ENCODE data around the gene REEP3. TPM values are rescaled to one million over a fixed set of nuclear protein-coding genes. Genes with fewer than 3 reads are reported as not detected.

Gene REEP3
- total and polyA plus RNA-seq, 2 of the 8 experiments (the other 6 are each of a cell fraction or from before 2014, with no cell fraction given) = 5.8 to 31.5 TPM

GRCh38 chr10:63554657-63555056 is 33.5 kb downstream of the REEP3 start:
- no peak overlapping the region for H3K9ac ChIP-seq (replicated peaks in 1 of 4; ENCODE audit: extremely low read depth in 1 of 4, low read depth in 3 of 4, low read length in 3 of 4)
- no peak overlapping the region for H3K4me3 ChIP-seq (ENCODE audit: extremely low read depth in 1 of 4, insufficient read depth in 2 of 4, low read depth in 3 of 4, low read length in 4 of 4)
- H4K91ac ChIP-seq (replicated peaks; ENCODE audit: insufficient read length, low read length) = no peak overlapping the region

More at GRCh38 chr10:63554657-63555056, 33.5 kb downstream of the REEP3 start:
- no peaks in the 10 kb centered on the region for H3K36me3 ChIP-seq (ENCODE audit: control insufficient read depth in 2 of 4, insufficient read depth in 4 of 4, low read length in 3 of 4)
- H4K20me1 ChIP-seq (replicated peaks in 1 of 2; ENCODE audit: control insufficient read depth in 1 of 2, insufficient read depth in 2 of 2, low read length in 2 of 2) = peaks cover 0 to 3% of the 10 kb centered on the region in 2 experiments
- peaks cover 4% of the 10 kb centered on the region; the same call in 1 of the 2 replicates for H3K79me1 ChIP-seq (ENCODE audit: low read depth, low read length)
- no peak overlapping the region for H3K4ac ChIP-seq (replicated peaks; ENCODE audit: insufficient read length, low read depth, low read length)
- H3K27me3 ChIP-seq (replicated peaks in 1 of 4; ENCODE audit: control insufficient read depth in 3 of 4, extremely low read depth in 1 of 4, insufficient read depth in 3 of 4, low read length in 3 of 4) = no peaks in the 10 kb centered on the region
- H3K79me2 ChIP-seq (ENCODE audit: control insufficient read depth in 1 of 2, insufficient read depth in 2 of 2, low read length in 2 of 2) = peaks cover 0 to 63% of the 10 kb centered on the region in 2 experiments; a peak in 2 of 4 replicates
- ChIA-PET POLR2A (ENCODE audit: partially characterized antibody) (no interaction called here), CTCF (ENCODE audit: partially characterized antibody) (interaction anchor here (1.0 to 1.6 kb wide), 4 partner anchors 12 to 388 kb away, joined by 3 read pairs; no protein-coding TSS in a partner anchor)
- H3K27ac ChIP-seq (ENCODE audit: low read depth, low read length) = no peak overlapping the region
- H2AK5ac ChIP-seq (ENCODE audit: low read depth, low read length) = no peak overlapping the region
- no peak overlapping the region for H3K56ac ChIP-seq (replicated peaks; ENCODE audit: insufficient read length, low read depth, low read length)
- H2BK12ac ChIP-seq (ENCODE audit: low read depth, low read length) = no peak overlapping the region; the same call in 1 of the 2 replicates
- no peaks in the 10 kb centered on the region for H3K4me1 ChIP-seq (replicated peaks in 1 of 4; ENCODE audit: control insufficient read depth in 3 of 4, insufficient read depth in 4 of 4, low read length in 3 of 4)
- H2AFZ ChIP-seq (ENCODE audit: low read length) = no peak overlapping the region
- FAIRE-seq (no peak), DNase-seq (ENCODE audit: low read depth in 1 of 2, low spot score in 2 of 2) (no peak)
- H3K18ac ChIP-seq (ENCODE audit: extremely low read depth, low read length) = no peak overlapping the region
- no peak overlapping the region for H3K23ac ChIP-seq (ENCODE audit: insufficient read length)
- no peaks in the 10 kb centered on the region for H3K23me2 ChIP-seq (ENCODE audit: low read depth, low read length)
- no peak overlapping the region for H3K4me2 ChIP-seq (ENCODE audit: insufficient read depth in 1 of 2, low read depth in 2 of 2, low read length in 2 of 2)
- H2BK15ac ChIP-seq (ENCODE audit: low read length) = no peak overlapping the region
- H4K8ac ChIP-seq (ENCODE audit: extremely low read depth, insufficient read depth, low read length) = no peak overlapping the region
- no peak overlapping the region for H3K14ac ChIP-seq (ENCODE audit: insufficient read length)
- H4K5ac ChIP-seq (ENCODE audit: insufficient read length, low read depth, low read length) = no peak overlapping the region
- H2BK20ac ChIP-seq (ENCODE audit: low read length) = no peak overlapping the region
- WGBS, 2 experiments (ENCODE audit: extremely low coverage in 1 of 2, insufficient coverage in 1 of 2, insufficient read length in 1 of 2, insufficient replicate concordance in 2 of 2, low coverage in 1 of 2, low lambda C conversion rate in 2 of 2, missing lambda C conversion rate in 1 of 2) = 89% methylated on average over 2 of the region's 2 CpGs; no CpG with 5 or more reads in 1 of the 2 experiments
- H2BK5ac ChIP-seq (ENCODE audit: low read depth, low read length) = no peak overlapping the region
- no peak for TF ChIP-seq CREB1 (IDR thresholded peaks at IDR 0.05)
- no peak for TF ChIP-seq MAX (IDR thresholded peaks at IDR 0.05)
- TF ChIP-seq BACH1 (IDR thresholded peaks at IDR 0.05; ENCODE audit: low read length) = no peak
- no peak for TF ChIP-seq SIN3A (conservative IDR thresholded peaks at IDR 0.05 in 1 of 2, IDR thresholded peaks at IDR 0.05 in 1 of 2; ENCODE audit: low read depth in 1 of 2, low read length in 2 of 2)
- no peak for TF ChIP-seq SAP30 (IDR thresholded peaks at IDR 0.05; ENCODE audit: insufficient read depth, insufficient replicate concordance, low read length)
- TF ChIP-seq NRF1 (IDR thresholded peaks at IDR 0.05; ENCODE audit: low read depth, low read length) = no peak
- no peak for TF ChIP-seq POLR2AphosphoS5 (IDR thresholded peaks at IDR 0.05; ENCODE audit: low read depth, low read length)
- TF ChIP-seq BCL11A (IDR thresholded peaks at IDR 0.05; ENCODE audit: low read depth in 2 of 2, low read length in 2 of 2) = no peak
- TF ChIP-seq HDAC6 (IDR thresholded peaks at IDR 0.05; ENCODE audit: low read depth, low read length) = no peak
- TF ChIP-seq SIRT6 (IDR thresholded peaks at IDR 0.05; ENCODE audit: low read length) = no peak
- no peak for TF ChIP-seq USF2 (IDR thresholded peaks at IDR 0.05; ENCODE audit: low read length)
- TF ChIP-seq EGR1 (IDR thresholded peaks at IDR 0.05; ENCODE audit: borderline replicate concordance, low read depth, low read length) = no peak
- no peak for TF ChIP-seq EP300 (IDR thresholded peaks at IDR 0.05; ENCODE audit: borderline replicate concordance in 1 of 2, low read depth in 2 of 2, low read length in 2 of 2)
- no peak overlapping the region for H2BK120ac ChIP-seq (replicated peaks; ENCODE audit: low read depth, low read length)
- H3K9me3 ChIP-seq (ENCODE audit: insufficient read depth in 2 of 2, low read depth in 1 of 2, low read length in 1 of 2) = no peaks in the 10 kb centered on the region

Data from H1 (cell line).